Uterus (tissue), 4 donors: ENCODE data around the gene COL27A1. TPM values are rescaled to one million over a fixed set of nuclear protein-coding genes. Genes with fewer than 3 reads are reported as not detected.

Experiments
- DNase-seq, 2 donors: peaks; one replicate each; pipeline ENCODE4 v3.0.0-alpha.2; 2019 to 2020
- H3K27ac ChIP-seq, 2 donors: fragments of 200-600 bp; sonication (generic); 1 replicate in 1 of 2; 2 replicates in 1 of 2; pipeline ENCODE4 v1.5.1; 2016 to 2018
- H3K27me3 ChIP-seq, 2 donors: fragments of 200-600 bp; sonication (generic); one replicate each; pipeline ENCODE4 v1.5.1; 2018 to 2019; ENCODE audit warnings: control low read depth in 1 of 2
- H3K36me3 ChIP-seq, 2 donors: fragments of 200-600 bp; sonication (generic); one replicate each; pipeline ENCODE4 v1.5.1; 2019; ENCODE audit warnings: control low read depth in 1 of 2
- H3K4me1 ChIP-seq, 2 donors: fragments of 200-600 bp; sonication (generic); one replicate each; pipeline ENCODE4 v1.5.1; 2018 to 2019; ENCODE audit warnings: control low read depth in 1 of 2
- H3K4me3 ChIP-seq, 2 donors: fragments of 200-600 bp; sonication (generic); 1 replicate in 1 of 2; 2 replicates in 1 of 2; pipeline ENCODE4 v1.5.1; 2018 to 2019; ENCODE audit warnings: mild to moderate bottlenecking in 1 of 2
- H3K9me3 ChIP-seq, 2 donors: fragments of 200-600 bp; sonication (generic); one replicate each; pipeline ENCODE4 v1.5.1; 2019; ENCODE audit warnings: control low read depth in 1 of 2
- POLR2A ChIP-seq, 2 donors: fragments of 450-650 bp; IDR thresholded peaks; one replicate each; pipeline ENCODE4 v1.6.1; 2016; ENCODE audit warnings: antibody characterized with exemption in 2 of 2, mild to moderate bottlenecking in 1 of 2, moderate library complexity in 1 of 2
- intact Hi-C: fragments of 100-400 bp; cut with DNase I; formaldehyde crosslinking; loops from one replicate; pipeline ENCODE4 v1.15.1; 2023; ENCODE audit warnings: low total_unique reads
- microRNA counts, 2 donors: library from miRNA; unstranded; fragments of <30 nt; microRNA quantifications; one replicate each; lab custom pipeline; 2016 to 2017
- microRNA-seq: library from miRNA; unstranded; fragments of <30 nt; microRNA quantifications from one replicate; pipeline ENCODE4, GENCODE V29; 2016; ENCODE audit warnings: borderline microRNAs expressed, borderline replicate concordance
- small RNA-seq: library from RNA; depleted of rRNA; stranded (forward); fragments of <200 nt; gene quantifications from one replicate; pipeline ENCODE3, GENCODE V24; 2016
- total RNA-seq, 4 donors: library from RNA; depleted of rRNA in 3 of 4; stranded (reverse); fragments of >200 nt in 3 of 4; gene quantifications; one replicate each; pipeline versions ENCODE4 v1.1.0 to v1.2.4, GENCODE V29; 2014 to 2023
- TF ChIP-seq, protein P1 (sequence below), 4 experiments: fragments of 200-600 bp in 2 of 4; fragments of 450-650 bp in 2 of 4; sonication (generic) in 2 of 4; IDR thresholded peaks; one replicate each; pipeline ENCODE4 v1.5.1; 2016 to 2019; ENCODE audit warnings: antibody characterized with exemption in 4 of 4, mild to moderate bottlenecking in 2 of 4, moderate library complexity in 1 of 4
- donor health status: DM: yes; HTN: yes; CAD: no.

COL27A1 gene
- total RNA-seq, 4 donors from 2014 or later: 7.9 to 52.9 (median 43.3) TPM

DNA sequence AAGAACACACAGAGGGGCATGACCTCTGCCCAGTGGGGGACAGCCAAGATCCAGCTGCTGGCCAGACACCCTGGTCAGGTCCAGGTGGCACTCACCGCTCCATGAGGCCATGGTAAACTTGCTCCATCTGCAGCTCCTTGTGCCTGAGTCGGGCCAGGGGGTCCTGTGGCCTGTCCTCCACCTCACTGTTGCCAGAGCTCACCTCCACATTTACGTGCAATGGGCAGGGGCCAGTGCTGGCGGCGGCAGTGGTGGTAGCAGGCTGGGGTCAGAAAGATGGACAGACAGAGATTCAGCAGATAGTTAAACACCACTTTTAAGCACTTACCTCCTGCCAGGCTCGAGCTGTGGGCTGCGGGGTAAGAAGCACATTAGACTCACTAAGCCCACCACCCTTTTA, 204.5 kb downstream of the COL27A1 start:
- intact Hi-C loops: no loop called here

DNA sequence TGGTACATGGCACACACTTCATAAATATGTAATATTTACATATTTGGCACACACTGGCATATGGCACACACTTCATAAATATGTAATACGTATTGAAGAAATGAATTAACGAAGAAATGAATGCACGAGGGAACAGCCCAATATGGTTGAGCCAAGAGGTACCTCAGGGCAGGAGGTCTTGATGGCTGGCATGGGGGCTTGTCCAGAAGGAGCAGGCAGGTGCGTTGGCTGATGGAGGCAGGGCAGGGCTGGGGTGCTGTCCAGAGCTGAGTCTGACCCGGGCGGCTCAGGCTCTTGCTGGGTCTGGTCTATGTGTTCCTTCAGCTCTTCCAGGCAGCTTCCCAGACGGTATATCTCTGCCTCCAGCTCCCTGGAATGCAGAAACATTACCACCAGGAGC, 206.2 kb downstream of the COL27A1 start:
- Histone ChIP-seq H3K4me3 (no peak overlapping the region), H3K4me1 (no peaks in the 10 kb centered on the region), H3K27ac (peak overlapping the region; percentile 22 to 69), H3K27me3 (no peaks in the 10 kb centered on the region), H3K9me3 (no peaks in the 10 kb centered on the region), H3K36me3 (no peaks in the 10 kb centered on the region)
- TF ChIP-seq, protein P1, sequence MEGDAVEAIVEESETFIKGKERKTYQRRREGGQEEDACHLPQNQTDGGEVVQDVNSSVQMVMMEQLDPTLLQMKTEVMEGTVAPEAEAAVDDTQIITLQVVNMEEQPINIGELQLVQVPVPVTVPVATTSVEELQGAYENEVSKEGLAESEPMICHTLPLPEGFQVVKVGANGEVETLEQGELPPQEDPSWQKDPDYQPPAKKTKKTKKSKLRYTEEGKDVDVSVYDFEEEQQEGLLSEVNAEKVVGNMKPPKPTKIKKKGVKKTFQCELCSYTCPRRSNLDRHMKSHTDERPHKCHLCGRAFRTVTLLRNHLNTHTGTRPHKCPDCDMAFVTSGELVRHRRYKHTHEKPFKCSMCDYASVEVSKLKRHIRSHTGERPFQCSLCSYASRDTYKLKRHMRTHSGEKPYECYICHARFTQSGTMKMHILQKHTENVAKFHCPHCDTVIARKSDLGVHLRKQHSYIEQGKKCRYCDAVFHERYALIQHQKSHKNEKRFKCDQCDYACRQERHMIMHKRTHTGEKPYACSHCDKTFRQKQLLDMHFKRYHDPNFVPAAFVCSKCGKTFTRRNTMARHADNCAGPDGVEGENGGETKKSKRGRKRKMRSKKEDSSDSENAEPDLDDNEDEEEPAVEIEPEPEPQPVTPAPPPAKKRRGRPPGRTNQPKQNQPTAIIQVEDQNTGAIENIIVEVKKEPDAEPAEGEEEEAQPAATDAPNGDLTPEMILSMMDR (IDR thresholded peaks at IDR 0.05): no peak
- TF ChIP-seq POLR2A (IDR thresholded peaks at IDR 0.05): no peak
- intact Hi-C loops: no loop called here
- no peak for DNase-seq

More for the DNA sequence above, 204.5 kb downstream of the COL27A1 start:
- H3K27ac ChIP-seq: no peak overlapping the region
- no peaks in the 10 kb centered on the region for H3K9me3 ChIP-seq
- TF ChIP-seq, protein P1 (IDR thresholded peaks at IDR 0.05): no peak
- TF ChIP-seq POLR2A (IDR thresholded peaks at IDR 0.05): no peak
- no peak overlapping the region for H3K4me3 ChIP-seq
- H3K36me3 ChIP-seq: no peaks in the 10 kb centered on the region
- no peaks in the 10 kb centered on the region for H3K27me3 ChIP-seq
- H3K4me1 ChIP-seq: no peaks in the 10 kb centered on the region
- DNase-seq: no peak

MicroRNAs within 50 kb of the gene (microRNA counts, 767-probe panel; counts per million panel counts)
- 3,465 to 3,852 counts per million in 2 donors for microRNA hsa-miR-455-3p (lab: Ali Mortazavi, UCI)
- 4,680 to 4,762 counts per million in 2 donors for microRNA hsa-miR-455-5p (lab: Ali Mortazavi, UCI)

Small RNA genes within 50 kb of the gene (microRNA-seq; reads per million reads assigned to microRNA genes)
- gene MIR455: 1,304 reads per million, percentile 83 among the genes with 10 or more reads in this experiment

Small RNA genes within 50 kb of the gene (small RNA-seq; reads per million reads assigned to genes)
- 2.8 reads per million, percentile 80 among the genes with 10 or more reads in this experiment for gene MIR455

Other genes with a start within 250 kb of the COL27A1 start
- 1 to 10 TPM in 1 of 4 donors, not detected in 3; 1.3 TPM for gene AMBP, start 77.2 kb upstream of the COL27A1 start, total RNA-seq
- 1 to 10 TPM; 1.5 to 5.4 (median 2.7) TPM for gene KIF12, start 56.2 kb upstream of the COL27A1 start, total RNA-seq
- gene ORM1, start 167.6 kb downstream of the COL27A1 start, total RNA-seq: 1 to 10 TPM in 2 of 4 donors, not detected in 2; 1.9 to 2.4 TPM
- gene ORM2, start 174.3 kb downstream of the COL27A1 start, total RNA-seq: 1 to 10 TPM in 1 of 4 donors, not detected in 3; 1.2 TPM
- 100 to 1,000 TPM in 1 of 4 donors, 10 to 100 TPM in 3; 24.1 to 123 (median 34.3) TPM for gene AKNA, start 232.4 kb downstream of the COL27A1 start, total RNA-seq